Neutrophil (primary cell): Measurements from ENCODE around the gene SGMS1.

ENCODE experiments used
- H3K27ac ChIP-seq: fragments of 200-600 bp; sonication (generic); 2 replicates; pipeline ENCODE4 v1.5.1; 2016; ENCODE audit warnings: mild to moderate bottlenecking, moderate library complexity
- H3K27me3 ChIP-seq: fragments of 200-600 bp; sonication (generic); 2 replicates; pipeline ENCODE4 v1.6.0; 2016; ENCODE audit warnings: mild to moderate bottlenecking
- H3K36me3 ChIP-seq: fragments of 200-600 bp; sonication (generic); 2 replicates; pipeline ENCODE4 v1.5.1; 2017
- H3K4me1 ChIP-seq, 2 experiments: fragments of 200-600 bp in 1 of 2; sonication (generic) in 1 of 2; 1 replicate in 1 of 2; 2 replicates in 1 of 2; pipeline versions ENCODE4 v1.5.1 to v1.6.1; 2013 to 2016; ENCODE audit warnings: low read depth in 1 of 2, low read length in 1 of 2, mild to moderate bottlenecking in 1 of 2, moderate library complexity in 1 of 2; ENCODE audit not compliant: control insufficient read depth in 1 of 2, insufficient read depth in 1 of 2
- H3K4me3 ChIP-seq, 2 experiments: fragments of 200-600 bp in 1 of 2; sonication (generic) in 1 of 2; 1 replicate in 1 of 2; 2 replicates in 1 of 2; pipeline ENCODE4 v1.5.1; 2013 to 2016; ENCODE audit warnings: low read depth in 1 of 2, low read length in 1 of 2, mild to moderate bottlenecking in 1 of 2, moderate library complexity in 1 of 2
- H3K9me3 ChIP-seq: fragments of 200-600 bp; sonication (generic); 2 replicates; pipeline ENCODE4 v1.5.1; 2016
- TF ChIP-seq, protein P1 (sequence below): fragments of 200-600 bp; sonication (generic); IDR thresholded peaks from 2 replicates; pipeline ENCODE4 v1.5.1; 2016; ENCODE audit warnings: antibody characterized with exemption

SGMS1 gene

GRCh38 chr10:50470798-50471582, 152.8 kb downstream of the SGMS1 start:
- H3K27me3 ChIP-seq: peaks cover 42% of the 10 kb centered on the region
- H3K36me3 ChIP-seq: no peaks in the 10 kb centered on the region
- no peak overlapping the region for H3K27ac ChIP-seq
- TF ChIP-seq, protein P1, sequence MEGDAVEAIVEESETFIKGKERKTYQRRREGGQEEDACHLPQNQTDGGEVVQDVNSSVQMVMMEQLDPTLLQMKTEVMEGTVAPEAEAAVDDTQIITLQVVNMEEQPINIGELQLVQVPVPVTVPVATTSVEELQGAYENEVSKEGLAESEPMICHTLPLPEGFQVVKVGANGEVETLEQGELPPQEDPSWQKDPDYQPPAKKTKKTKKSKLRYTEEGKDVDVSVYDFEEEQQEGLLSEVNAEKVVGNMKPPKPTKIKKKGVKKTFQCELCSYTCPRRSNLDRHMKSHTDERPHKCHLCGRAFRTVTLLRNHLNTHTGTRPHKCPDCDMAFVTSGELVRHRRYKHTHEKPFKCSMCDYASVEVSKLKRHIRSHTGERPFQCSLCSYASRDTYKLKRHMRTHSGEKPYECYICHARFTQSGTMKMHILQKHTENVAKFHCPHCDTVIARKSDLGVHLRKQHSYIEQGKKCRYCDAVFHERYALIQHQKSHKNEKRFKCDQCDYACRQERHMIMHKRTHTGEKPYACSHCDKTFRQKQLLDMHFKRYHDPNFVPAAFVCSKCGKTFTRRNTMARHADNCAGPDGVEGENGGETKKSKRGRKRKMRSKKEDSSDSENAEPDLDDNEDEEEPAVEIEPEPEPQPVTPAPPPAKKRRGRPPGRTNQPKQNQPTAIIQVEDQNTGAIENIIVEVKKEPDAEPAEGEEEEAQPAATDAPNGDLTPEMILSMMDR: no peak
- H3K4me1 ChIP-seq: peaks cover 17 to 20% of the 10 kb centered on the region in 2 experiments
- H3K4me3 ChIP-seq: no peak overlapping the region
- H3K9me3 ChIP-seq: no peaks in the 10 kb centered on the region

DNA sequence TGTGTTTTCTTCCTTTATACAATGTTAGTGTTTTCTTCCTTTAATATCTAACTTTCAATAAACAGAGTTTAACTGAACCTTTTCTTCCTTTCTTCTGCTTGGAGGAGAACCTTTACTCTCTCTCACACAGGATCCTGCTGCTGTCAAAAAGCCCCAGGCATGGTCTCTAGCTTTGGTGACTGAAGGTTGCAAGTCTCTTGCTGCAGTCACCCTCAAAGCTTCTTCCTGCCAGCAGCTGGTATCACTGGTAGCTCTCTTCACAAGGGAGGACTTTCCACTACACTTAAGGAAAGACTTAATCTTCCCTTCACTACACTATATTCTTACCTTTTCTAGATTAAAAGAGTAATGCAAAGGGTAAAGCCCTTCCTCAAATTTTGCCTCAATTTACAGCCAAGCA, 153.4 kb downstream of the SGMS1 start:
- TF ChIP-seq, protein P1: no peak
- Histone ChIP-seq H3K36me3 (no peaks in the 10 kb centered on the region), H3K4me3 (no peak overlapping the region), H3K9me3 (no peaks in the 10 kb centered on the region), H3K27ac (no peak overlapping the region), H3K4me1 (peaks cover 17 to 20% of the 10 kb centered on the region in 2 experiments), H3K27me3 (peaks cover 49% of the 10 kb centered on the region)

GRCh38 chr10:50469778-50470193, 154.0 kb downstream of the SGMS1 start:
- Histone ChIP-seq H3K27me3 (peaks cover 54% of the 10 kb centered on the region), H3K27ac (no peak overlapping the region)
- TF ChIP-seq, protein P1: no peak

DNA sequence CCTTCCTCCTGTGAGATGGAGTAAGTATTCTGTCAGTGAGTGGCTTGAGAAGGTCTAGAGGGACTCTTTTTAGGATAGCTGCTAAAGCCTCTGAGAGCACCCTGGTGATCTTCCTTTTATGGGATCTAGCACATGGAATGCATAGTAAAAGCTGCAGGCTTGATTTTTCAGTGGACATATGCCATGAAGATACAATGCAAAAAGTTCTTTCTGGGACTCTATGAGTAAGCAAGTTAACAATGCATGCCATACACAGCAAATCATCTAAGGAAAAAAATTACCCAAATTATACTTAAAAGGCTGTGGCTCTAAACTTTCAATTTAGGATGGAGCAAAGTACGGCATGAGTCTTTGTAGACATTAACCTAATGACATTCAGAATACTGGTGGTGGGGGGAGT, 154.5 kb downstream of the SGMS1 start:
- Histone ChIP-seq H3K36me3 (no peaks in the 10 kb centered on the region), H3K9me3 (no peaks in the 10 kb centered on the region), H3K4me1 (peaks cover 18 to 25% of the 10 kb centered on the region in 2 experiments), H3K27ac (no peak overlapping the region), H3K4me3 (no peak overlapping the region), H3K27me3 (peaks cover 56% of the 10 kb centered on the region)
- TF ChIP-seq, protein P1: no peak

More at GRCh38 chr10:50469778-50470193, 154.0 kb downstream of the SGMS1 start:
- Histone ChIP-seq H3K36me3 (no peaks in the 10 kb centered on the region), H3K4me1 (peaks cover 17 to 20% of the 10 kb centered on the region in 2 experiments), H3K9me3 (no peaks in the 10 kb centered on the region), H3K4me3 (no peak overlapping the region)

DNA sequence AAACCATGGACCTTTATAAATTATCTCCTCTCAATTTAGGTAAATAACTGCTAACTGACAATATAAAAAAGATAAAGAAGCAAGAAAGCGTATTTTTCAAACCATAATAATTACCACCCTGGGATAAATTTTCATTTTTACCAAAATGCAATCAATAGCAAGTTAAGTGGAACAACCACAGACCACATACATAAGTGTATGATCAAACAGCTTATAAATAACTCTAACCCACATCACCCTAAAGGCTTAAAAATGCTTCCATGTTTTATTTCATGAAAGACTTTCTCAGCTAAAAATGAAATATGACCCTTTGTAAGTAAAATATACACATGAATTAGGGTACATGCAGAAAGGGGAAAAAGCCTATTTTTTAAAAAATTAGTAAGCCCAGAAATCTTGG, 156.5 kb downstream of the SGMS1 start:
- Histone ChIP-seq H3K36me3 (no peaks in the 10 kb centered on the region), H3K27ac (no peak overlapping the region), H3K9me3 (no peaks in the 10 kb centered on the region), H3K27me3 (peaks cover 56% of the 10 kb centered on the region), H3K4me3 (no peak overlapping the region), H3K4me1 (peaks cover 24 to 32% of the 10 kb centered on the region in 2 experiments)
- TF ChIP-seq, protein P1: no peak
